Hepatocyte (in vitro differentiated cells): ENCODE results near the gene NFIA. TPM values are rescaled to one million over a fixed set of nuclear protein-coding genes. Genes with fewer than 3 reads are reported as not detected.

Experiments used
- DNase-seq: peaks from one replicate; pipeline ENCODE4 v3.0.0-alpha.2; 2016; ENCODE audit warnings: low spot score
- H2AFZ ChIP-seq: fragments of 200-600 bp; sonication (generic); 2 replicates; pipeline ENCODE4 v1.6.0; 2016; ENCODE audit warnings: antibody characterized with exemption, mild to moderate bottlenecking
- H3K27ac ChIP-seq: fragments of 200-600 bp; sonication (generic); 2 replicates; pipeline ENCODE4 v1.5.1; 2016; ENCODE audit warnings: mild to moderate bottlenecking
- H3K27me3 ChIP-seq: fragments of 200-600 bp; sonication (generic); 2 replicates; pipeline ENCODE4 v1.6.1; 2016
- H3K36me3 ChIP-seq: fragments of 200-600 bp; sonication (generic); replicated peaks from 2 replicates; pipeline ENCODE4 v1.5.1; 2016; ENCODE audit warnings: low read depth; ENCODE audit not compliant: insufficient read depth
- H3K4me1 ChIP-seq: fragments of 200-600 bp; sonication (generic); 2 replicates; pipeline ENCODE4 v1.5.1; 2016; ENCODE audit warnings: mild to moderate bottlenecking, moderate library complexity; ENCODE audit not compliant: insufficient read depth
- H3K4me2 ChIP-seq: fragments of 200-600 bp; sonication (generic); 2 replicates; pipeline ENCODE4 v1.6.0; 2016
- H3K4me3 ChIP-seq: fragments of 200-600 bp; sonication (generic); 2 replicates; pipeline ENCODE4 v1.5.1; 2016; ENCODE audit warnings: mild to moderate bottlenecking
- H3K79me2 ChIP-seq: fragments of 200-600 bp; sonication (generic); 2 replicates; pipeline ENCODE4 v1.6.0; 2017; ENCODE audit warnings: mild to moderate bottlenecking
- H3K9me2 ChIP-seq: fragments of 200-600 bp; sonication (generic); replicated peaks from 2 replicates; pipeline ENCODE4 v1.6.0; 2017; ENCODE audit warnings: mild to moderate bottlenecking; ENCODE audit not compliant: insufficient read depth
- H3K9me3 ChIP-seq: fragments of 200-600 bp; sonication (generic); 2 replicates; pipeline ENCODE4 v1.5.1; 2016; ENCODE audit warnings: low read depth, mild to moderate bottlenecking
- H4K20me1 ChIP-seq: fragments of 200-600 bp; sonication (generic); 2 replicates; pipeline ENCODE4 v1.6.0; 2016; ENCODE audit warnings: mild to moderate bottlenecking; ENCODE audit not compliant: insufficient read depth, poor library complexity, severe bottlenecking
- EZH2 ChIP-seq: fragments of 200-600 bp; sonication (generic); IDR thresholded peaks from 2 replicates; pipeline ENCODE4 v1.6.1; 2016; ENCODE audit warnings: antibody characterized with exemption, mild to moderate bottlenecking, borderline replicate concordance
- EZH2phosphoT487 ChIP-seq: fragments of 200-600 bp; sonication (generic); IDR thresholded peaks from one replicate; pipeline ENCODE4 v1.6.1; 2018; ENCODE audit warnings: antibody characterized with exemption, mild to moderate bottlenecking, low read depth, moderate library complexity; ENCODE audit not compliant: unreplicated experiment, severe bottlenecking
- WGBS: methylation state at CpG from one replicate; pipeline ENCODE4 v1.1.6; 2016; ENCODE audit warnings: low lambda C conversion rate; ENCODE audit errors: missing lambda C conversion rate; 5-methylcytosine and 5-hydroxymethylcytosine counted together
- polyA plus RNA-seq: library from polyadenylated mRNA; unstranded; fragments of >200 nt; fragmentation: Nextera tagmentation; extraction: Ambion mirVana; gene quantifications from 2 replicates; pipeline ENCODE4 v1.2.1, GENCODE V29; 2016
- total RNA-seq: library from RNA; depleted of rRNA; stranded (reverse); fragments of >200 nt; gene quantifications from 2 replicates; pipeline ENCODE4 v1.2.3, GENCODE V29; 2014
- TF ChIP-seq, protein P1 (sequence below): fragments of 200-600 bp; sonication (generic); IDR thresholded peaks from 2 replicates; pipeline ENCODE4 v1.5.1; 2016; ENCODE audit warnings: antibody characterized with exemption, mild to moderate bottlenecking; ENCODE audit not compliant: poor library complexity

Gene NFIA
- total and polyA plus RNA-seq, 2 experiments from 2014 or later, result 15.1 to 18.2 TPM

GRCh38 chr1:61474963-61475362 is 392.6 kb downstream of the NFIA start:
- 85% methylated on average over 3 of the region's 3 CpGs for WGBS
- Histone ChIP-seq H3K27ac (no peak overlapping the region), H3K36me3 (no peaks in the 10 kb centered on the region), H3K79me2 (no peaks in the 10 kb centered on the region), H2AFZ (no peak overlapping the region), H3K4me3 (no peak overlapping the region), H3K4me1 (no peaks in the 10 kb centered on the region), H3K4me2 (no peak overlapping the region), H3K9me2 (no peaks in the 10 kb centered on the region), H3K9me3 (no peaks in the 10 kb centered on the region), H4K20me1 (no peaks in the 10 kb centered on the region), H3K27me3 (no peaks in the 10 kb centered on the region)
- no peak for DNase-seq
- TF ChIP-seq EZH2phosphoT487 (no peak), EZH2 (no peak)
- TF ChIP-seq, protein P1, sequence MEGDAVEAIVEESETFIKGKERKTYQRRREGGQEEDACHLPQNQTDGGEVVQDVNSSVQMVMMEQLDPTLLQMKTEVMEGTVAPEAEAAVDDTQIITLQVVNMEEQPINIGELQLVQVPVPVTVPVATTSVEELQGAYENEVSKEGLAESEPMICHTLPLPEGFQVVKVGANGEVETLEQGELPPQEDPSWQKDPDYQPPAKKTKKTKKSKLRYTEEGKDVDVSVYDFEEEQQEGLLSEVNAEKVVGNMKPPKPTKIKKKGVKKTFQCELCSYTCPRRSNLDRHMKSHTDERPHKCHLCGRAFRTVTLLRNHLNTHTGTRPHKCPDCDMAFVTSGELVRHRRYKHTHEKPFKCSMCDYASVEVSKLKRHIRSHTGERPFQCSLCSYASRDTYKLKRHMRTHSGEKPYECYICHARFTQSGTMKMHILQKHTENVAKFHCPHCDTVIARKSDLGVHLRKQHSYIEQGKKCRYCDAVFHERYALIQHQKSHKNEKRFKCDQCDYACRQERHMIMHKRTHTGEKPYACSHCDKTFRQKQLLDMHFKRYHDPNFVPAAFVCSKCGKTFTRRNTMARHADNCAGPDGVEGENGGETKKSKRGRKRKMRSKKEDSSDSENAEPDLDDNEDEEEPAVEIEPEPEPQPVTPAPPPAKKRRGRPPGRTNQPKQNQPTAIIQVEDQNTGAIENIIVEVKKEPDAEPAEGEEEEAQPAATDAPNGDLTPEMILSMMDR, result no peak

- no peaks in the 10 kb centered on the region for H3K4me1 ChIP-seq
- WGBS, result 55% methylated on average over 7 of the region's 7 CpGs
- no peak overlapping the region for H2AFZ ChIP-seq
- no peak overlapping the region for H3K4me3 ChIP-seq
- no peaks in the 10 kb centered on the region for H3K36me3 ChIP-seq
- no peaks in the 10 kb centered on the region for H3K9me3 ChIP-seq
- no peaks in the 10 kb centered on the region for H3K27me3 ChIP-seq
- no peak for TF ChIP-seq EZH2
- no peak for TF ChIP-seq EZH2phosphoT487
- TF ChIP-seq, protein P1, result no peak
- H3K9me2 ChIP-seq, result no peaks in the 10 kb centered on the region
- DNase-seq, result no peak
- H3K4me2 ChIP-seq, result no peak overlapping the region
- no peak overlapping the region for H3K27ac ChIP-seq
- H4K20me1 ChIP-seq, result no peaks in the 10 kb centered on the region
- no peaks in the 10 kb centered on the region for H3K79me2 ChIP-seq
Observed at GRCh38 chr1:61477301-61477700, 394.9 kb downstream of the NFIA start.

DNA sequence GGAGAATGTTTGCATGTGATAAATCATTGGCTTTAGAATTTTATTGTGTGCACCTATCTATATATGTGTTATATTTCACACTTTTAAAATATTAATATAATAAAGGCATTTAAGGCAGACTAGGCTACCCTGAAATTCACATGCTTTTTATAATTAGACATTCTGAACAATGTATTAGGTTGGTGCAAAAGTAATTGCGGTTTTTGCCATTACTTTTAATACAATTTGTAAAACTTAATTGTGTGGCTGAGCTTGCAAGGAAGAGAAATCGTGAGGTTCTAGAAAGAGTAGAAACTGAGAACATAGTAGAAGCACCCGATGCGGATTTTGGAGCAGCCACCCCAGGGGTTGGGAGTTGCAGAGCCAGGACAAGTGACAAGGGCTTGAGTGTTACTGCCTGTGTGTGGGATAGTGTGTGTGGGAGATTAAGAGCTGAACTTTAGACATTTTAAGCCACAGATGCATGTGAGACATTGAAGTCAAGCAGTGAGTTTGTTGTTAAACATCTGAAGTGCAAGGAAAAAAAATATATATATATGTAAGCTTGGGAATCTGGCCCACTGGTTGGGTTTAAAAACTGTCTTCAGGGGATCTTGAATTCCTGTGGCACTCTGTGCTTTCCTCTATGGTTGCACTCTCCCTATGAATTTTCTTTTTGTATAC is 398.0 kb downstream of the NFIA start:
- H3K36me3 ChIP-seq, result no peaks in the 10 kb centered on the region
- H3K9me2 ChIP-seq, result no peaks in the 10 kb centered on the region
- no peak for DNase-seq
- H3K4me3 ChIP-seq, result no peak overlapping the region
- no peaks in the 10 kb centered on the region for H3K79me2 ChIP-seq
- 82% methylated on average over 4 of the region's 4 CpGs for WGBS
- H3K9me3 ChIP-seq, result no peaks in the 10 kb centered on the region
- TF ChIP-seq, protein P1, result no peak
- H2AFZ ChIP-seq, result no peak overlapping the region
- H3K27me3 ChIP-seq, result peaks cover 3% of the 10 kb centered on the region
- H3K4me2 ChIP-seq, result no peak overlapping the region
- no peak overlapping the region for H3K27ac ChIP-seq
- no peaks in the 10 kb centered on the region for H4K20me1 ChIP-seq
- no peaks in the 10 kb centered on the region for H3K4me1 ChIP-seq

DNA sequence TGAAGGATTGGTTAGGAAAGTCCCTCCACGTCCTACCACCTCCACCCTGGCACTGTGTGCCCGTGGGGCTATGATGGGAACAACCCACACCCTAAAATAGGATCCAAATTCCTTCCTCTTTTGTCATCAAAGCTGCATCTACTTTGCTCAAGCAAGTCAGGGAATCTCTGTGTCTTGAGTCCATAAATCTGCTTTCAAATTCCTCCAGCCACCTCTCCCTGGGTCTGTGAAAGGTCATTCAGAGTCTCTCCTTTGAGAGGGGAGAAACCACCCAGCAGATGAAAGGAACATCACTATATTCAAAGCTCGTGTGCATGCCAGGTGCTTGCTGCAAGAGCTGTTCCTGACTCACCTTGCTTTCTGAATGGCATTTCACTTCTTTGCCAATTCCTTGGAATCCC is 399.0 kb downstream of the NFIA start:
- Histone ChIP-seq H4K20me1 (no peaks in the 10 kb centered on the region), H3K4me3 (no peak overlapping the region), H3K27me3 (peaks cover 3% of the 10 kb centered on the region), H3K36me3 (no peaks in the 10 kb centered on the region), H3K4me2 (no peak overlapping the region), H3K27ac (no peak overlapping the region), H3K4me1 (no peaks in the 10 kb centered on the region), H2AFZ (no peak overlapping the region), H3K9me2 (no peaks in the 10 kb centered on the region), H3K9me3 (no peaks in the 10 kb centered on the region), H3K79me2 (no peaks in the 10 kb centered on the region)
- DNase-seq, result no peak
- no peak for TF ChIP-seq EZH2phosphoT487
- TF ChIP-seq, protein P1, result no peak
- TF ChIP-seq EZH2, result no peak
- WGBS, result 79% methylated on average over 3 of the region's 3 CpGs
